ENCODE data around the gene ERC2.

The ERC2 gene

GRCh38 chr3:55963601-55964000 is 504.7 kb downstream of the ERC2 start:
- no peaks in the 10 kb centered on the region for H3K27me3 ChIP-seq (ENCODE audit: control insufficient read depth, insufficient read depth, low read length)
- no peaks in the 10 kb centered on the region for H3K4me1 ChIP-seq (ENCODE audit: control insufficient read depth, insufficient read depth, low read length)
- H3K27ac ChIP-seq (ENCODE audit: low read depth, low read length), result no peak overlapping the region
- H3K9ac ChIP-seq (ENCODE audit: low read length), result no peak overlapping the region
- H3K4me3 ChIP-seq (ENCODE audit: low read length), result no peak overlapping the region
- no peaks in the 10 kb centered on the region for H3K36me3 ChIP-seq (ENCODE audit: control insufficient read depth, insufficient read depth, low read length)

DNA sequence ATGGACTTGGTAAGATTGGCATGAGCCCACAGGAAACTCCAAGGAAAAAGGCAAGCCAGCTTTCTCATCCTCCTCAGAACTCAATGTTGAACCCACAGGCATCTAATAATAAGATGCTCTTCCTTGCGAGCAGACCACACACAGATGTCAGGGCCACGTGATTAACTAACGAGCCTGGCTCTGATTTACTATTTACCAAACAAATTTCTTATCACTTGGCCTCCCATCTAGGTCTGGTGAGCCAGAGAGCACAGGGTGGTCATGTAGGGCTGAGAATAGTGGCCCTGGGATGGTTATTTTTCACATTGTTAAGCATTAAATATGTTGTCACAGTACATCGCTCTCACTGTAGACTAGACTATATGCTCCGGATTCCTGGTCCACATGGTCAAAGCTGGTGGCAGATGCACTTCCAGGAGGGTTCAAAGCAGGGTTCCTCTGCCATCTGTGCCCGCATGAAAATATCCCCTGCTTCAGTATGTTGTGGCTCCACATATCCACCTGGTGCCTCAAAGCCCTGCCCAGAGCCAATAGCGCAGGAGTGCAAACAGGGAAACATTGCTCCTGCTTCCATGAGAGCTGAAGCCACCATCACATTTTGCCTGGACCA is 508.7 kb downstream of the ERC2 start:
- Histone ChIP-seq H3K27ac (ENCODE audit: low read depth, low read length) (no peak overlapping the region), H3K4me1 (ENCODE audit: control insufficient read depth, insufficient read depth, low read length) (no peaks in the 10 kb centered on the region), H3K9ac (ENCODE audit: low read length) (no peak overlapping the region), H3K27me3 (ENCODE audit: control insufficient read depth, insufficient read depth, low read length) (no peaks in the 10 kb centered on the region), H3K4me3 (ENCODE audit: low read length) (no peak overlapping the region), H3K36me3 (ENCODE audit: control insufficient read depth, insufficient read depth, low read length) (no peaks in the 10 kb centered on the region)

DNA sequence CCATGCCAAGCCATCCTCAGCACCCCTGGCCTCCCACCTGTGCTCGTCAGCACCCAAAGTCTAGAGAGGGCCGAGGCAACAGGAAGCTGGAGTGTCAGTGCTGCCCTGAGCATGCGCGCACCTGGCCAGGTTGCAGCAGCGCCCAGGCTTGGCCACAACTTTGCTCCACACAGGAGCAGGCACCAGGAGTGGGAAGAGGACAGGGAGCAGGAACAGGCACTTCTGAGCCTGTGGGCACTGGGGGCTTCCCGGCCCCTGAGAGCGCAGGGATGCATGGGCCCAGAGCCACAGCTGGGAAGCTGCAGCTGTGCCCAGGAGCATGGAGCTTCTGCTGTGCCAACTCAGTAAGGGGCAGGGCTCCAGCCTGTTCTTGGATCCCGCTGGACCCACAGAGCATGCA is 509.7 kb downstream of the ERC2 start:
- Histone ChIP-seq H3K27ac (ENCODE audit: low read depth, low read length) (no peak overlapping the region), H3K4me1 (ENCODE audit: control insufficient read depth, insufficient read depth, low read length) (no peaks in the 10 kb centered on the region), H3K9ac (ENCODE audit: low read length) (no peak overlapping the region), H3K27me3 (ENCODE audit: control insufficient read depth, insufficient read depth, low read length) (no peaks in the 10 kb centered on the region), H3K36me3 (ENCODE audit: control insufficient read depth, insufficient read depth, low read length) (no peaks in the 10 kb centered on the region), H3K4me3 (ENCODE audit: low read length) (no peak overlapping the region)

DNA sequence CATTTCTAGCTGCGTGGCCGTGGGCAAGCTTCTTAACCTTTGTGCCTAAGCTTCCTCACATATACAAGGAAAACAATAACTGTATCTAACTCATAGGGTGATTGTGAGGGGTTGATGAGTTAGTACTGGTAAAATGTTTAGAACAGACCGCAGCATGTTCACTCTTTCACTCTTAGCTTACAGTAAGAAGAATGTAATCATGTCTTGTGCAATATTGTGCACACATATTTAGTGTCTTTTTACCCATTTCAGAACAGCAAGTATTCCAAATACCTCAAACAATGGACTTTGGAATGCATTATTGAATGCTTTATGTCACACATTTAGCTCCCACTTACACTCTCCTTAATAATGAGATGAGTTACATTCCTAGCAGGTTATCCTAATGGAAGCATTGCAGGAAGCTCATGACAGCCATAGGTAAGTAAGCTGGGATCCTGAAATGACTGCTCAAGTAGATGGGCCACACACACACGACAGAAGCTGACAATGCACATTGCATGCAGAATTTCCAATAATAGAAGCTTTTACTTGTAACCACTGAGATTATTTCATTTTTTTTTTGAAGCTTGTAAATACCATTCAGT is 512.3 kb downstream of the ERC2 start:
- H3K27me3 ChIP-seq (ENCODE audit: control insufficient read depth, insufficient read depth, low read length), result no peaks in the 10 kb centered on the region
- no peaks in the 10 kb centered on the region for H3K4me1 ChIP-seq (ENCODE audit: control insufficient read depth, insufficient read depth, low read length)
- H3K36me3 ChIP-seq (ENCODE audit: control insufficient read depth, insufficient read depth, low read length), result no peaks in the 10 kb centered on the region
- H3K9ac ChIP-seq (ENCODE audit: low read length), result no peak overlapping the region
- no peak overlapping the region for H3K4me3 ChIP-seq (ENCODE audit: low read length)
- H3K27ac ChIP-seq (ENCODE audit: low read depth, low read length), result no peak overlapping the region

GRCh38 chr3:55951388-55951787 is 516.9 kb downstream of the ERC2 start:
- Histone ChIP-seq H3K4me1 (ENCODE audit: control insufficient read depth, insufficient read depth, low read length) (no peaks in the 10 kb centered on the region), H3K9ac (ENCODE audit: low read length) (no peak overlapping the region), H3K27me3 (ENCODE audit: control insufficient read depth, insufficient read depth, low read length) (no peaks in the 10 kb centered on the region), H3K27ac (ENCODE audit: low read depth, low read length) (no peak overlapping the region), H3K4me3 (ENCODE audit: low read length) (no peak overlapping the region), H3K36me3 (ENCODE audit: control insufficient read depth, insufficient read depth, low read length) (no peaks in the 10 kb centered on the region)

- no peaks in the 10 kb centered on the region for H3K36me3 ChIP-seq (ENCODE audit: control insufficient read depth, insufficient read depth, low read length)
- H3K4me1 ChIP-seq (ENCODE audit: control insufficient read depth, insufficient read depth, low read length), result no peaks in the 10 kb centered on the region
- H3K4me3 ChIP-seq (ENCODE audit: low read length), result no peak overlapping the region
- H3K27ac ChIP-seq (ENCODE audit: low read depth, low read length), result no peak overlapping the region
- no peak overlapping the region for H3K9ac ChIP-seq (ENCODE audit: low read length)
- no peaks in the 10 kb centered on the region for H3K27me3 ChIP-seq (ENCODE audit: control insufficient read depth, insufficient read depth, low read length)
Measured at GRCh38 chr3:55947406-55947805, 520.9 kb downstream of the ERC2 start.

DNA sequence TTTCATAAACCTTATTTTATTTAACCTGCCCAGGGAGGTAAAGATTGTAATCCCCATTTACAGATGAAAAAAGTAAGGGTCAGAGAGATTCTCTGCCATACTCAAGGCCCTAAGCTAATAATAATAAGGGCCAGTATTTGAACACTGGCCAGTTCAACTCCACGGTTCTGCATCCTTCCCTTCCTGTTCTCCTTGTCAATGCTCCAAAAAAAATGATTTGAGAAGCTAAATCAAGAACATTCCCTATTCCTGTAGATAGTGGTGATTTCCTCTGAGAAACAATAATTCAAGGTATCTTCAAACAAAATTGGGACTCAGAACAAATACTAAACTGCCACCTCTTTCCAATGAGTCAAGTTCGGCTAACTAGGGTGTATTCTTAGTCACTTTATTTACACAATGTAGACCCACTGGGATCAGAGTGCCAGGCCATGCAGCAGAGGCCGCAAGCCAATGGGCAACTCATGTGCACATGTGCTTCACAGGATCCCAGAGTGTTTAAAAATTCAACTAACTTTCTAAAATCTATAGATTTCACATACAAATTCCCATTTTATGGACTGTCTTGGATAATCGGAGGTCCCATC is 521.6 kb downstream of the ERC2 start:
- Histone ChIP-seq H3K27me3 (ENCODE audit: control insufficient read depth, insufficient read depth, low read length) (no peaks in the 10 kb centered on the region), H3K36me3 (ENCODE audit: control insufficient read depth, insufficient read depth, low read length) (no peaks in the 10 kb centered on the region), H3K9ac (ENCODE audit: low read length) (no peak overlapping the region), H3K4me3 (ENCODE audit: low read length) (no peak overlapping the region), H3K27ac (ENCODE audit: low read depth, low read length) (no peak overlapping the region), H3K4me1 (ENCODE audit: control insufficient read depth, insufficient read depth, low read length) (no peaks in the 10 kb centered on the region)

DNA sequence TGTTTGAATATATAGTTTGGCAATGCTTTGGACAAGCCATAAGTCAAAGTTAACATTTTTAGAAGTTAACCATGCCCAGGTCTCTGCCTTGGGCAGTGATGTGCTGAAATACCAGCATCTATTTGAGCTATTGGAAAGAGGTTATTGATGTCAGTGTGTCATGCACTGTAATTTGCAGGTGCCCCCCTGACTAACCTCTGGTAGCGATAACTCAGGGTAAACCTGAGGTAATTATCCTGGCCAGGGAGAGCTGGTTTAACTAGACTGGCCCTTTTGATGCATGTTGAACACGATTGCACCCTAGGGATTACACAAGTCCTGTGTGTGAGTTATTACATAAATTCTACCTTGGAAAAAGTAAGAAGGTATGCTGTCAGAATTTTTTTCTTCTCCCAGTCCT is 525.4 kb downstream of the ERC2 start:
- H3K36me3 ChIP-seq (ENCODE audit: control insufficient read depth, insufficient read depth, low read length), result no peaks in the 10 kb centered on the region
- no peak overlapping the region for H3K4me3 ChIP-seq (ENCODE audit: low read length)
- H3K27me3 ChIP-seq (ENCODE audit: control insufficient read depth, insufficient read depth, low read length), result no peaks in the 10 kb centered on the region
- H3K4me1 ChIP-seq (ENCODE audit: control insufficient read depth, insufficient read depth, low read length), result no peaks in the 10 kb centered on the region
- H3K27ac ChIP-seq (ENCODE audit: low read depth, low read length), result no peak overlapping the region
- H3K9ac ChIP-seq (ENCODE audit: low read length), result no peak overlapping the region

- H3K9ac ChIP-seq (ENCODE audit: low read length), result no peak overlapping the region
- no peaks in the 10 kb centered on the region for H3K27me3 ChIP-seq (ENCODE audit: control insufficient read depth, insufficient read depth, low read length)
- no peak overlapping the region for H3K4me3 ChIP-seq (ENCODE audit: low read length)
- H3K4me1 ChIP-seq (ENCODE audit: control insufficient read depth, insufficient read depth, low read length), result no peaks in the 10 kb centered on the region
- no peak overlapping the region for H3K27ac ChIP-seq (ENCODE audit: low read depth, low read length)
- no peaks in the 10 kb centered on the region for H3K36me3 ChIP-seq (ENCODE audit: control insufficient read depth, insufficient read depth, low read length)
Measured at GRCh38 chr3:55939287-55939686, 529.0 kb downstream of the ERC2 start.

DNA sequence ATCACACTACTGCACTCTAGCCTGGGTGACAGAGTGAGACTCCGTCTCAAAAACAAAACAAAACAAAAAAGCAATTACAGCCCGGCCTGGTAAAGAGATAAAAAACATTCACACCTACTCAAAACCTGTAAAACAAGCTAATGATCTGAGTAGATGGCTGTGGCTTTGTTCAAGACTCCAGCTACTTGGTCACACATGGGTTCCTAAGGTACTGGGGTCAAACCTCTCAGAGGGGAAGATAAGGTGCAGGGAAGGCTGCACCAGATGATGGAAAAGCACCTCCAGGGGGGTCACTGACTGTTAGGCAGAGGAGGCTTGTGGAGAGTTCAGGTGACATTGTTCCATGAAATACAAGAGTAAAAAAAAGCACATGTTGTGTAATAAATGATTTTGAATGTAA is 531.0 kb downstream of the ERC2 start:
- no peaks in the 10 kb centered on the region for H3K36me3 ChIP-seq (ENCODE audit: control insufficient read depth, insufficient read depth, low read length)
- H3K27ac ChIP-seq (ENCODE audit: low read depth, low read length), result no peak overlapping the region
- H3K4me1 ChIP-seq (ENCODE audit: control insufficient read depth, insufficient read depth, low read length), result no peaks in the 10 kb centered on the region
- no peaks in the 10 kb centered on the region for H3K27me3 ChIP-seq (ENCODE audit: control insufficient read depth, insufficient read depth, low read length)
- no peak overlapping the region for H3K4me3 ChIP-seq (ENCODE audit: low read length)
- no peak overlapping the region for H3K9ac ChIP-seq (ENCODE audit: low read length)

DNA sequence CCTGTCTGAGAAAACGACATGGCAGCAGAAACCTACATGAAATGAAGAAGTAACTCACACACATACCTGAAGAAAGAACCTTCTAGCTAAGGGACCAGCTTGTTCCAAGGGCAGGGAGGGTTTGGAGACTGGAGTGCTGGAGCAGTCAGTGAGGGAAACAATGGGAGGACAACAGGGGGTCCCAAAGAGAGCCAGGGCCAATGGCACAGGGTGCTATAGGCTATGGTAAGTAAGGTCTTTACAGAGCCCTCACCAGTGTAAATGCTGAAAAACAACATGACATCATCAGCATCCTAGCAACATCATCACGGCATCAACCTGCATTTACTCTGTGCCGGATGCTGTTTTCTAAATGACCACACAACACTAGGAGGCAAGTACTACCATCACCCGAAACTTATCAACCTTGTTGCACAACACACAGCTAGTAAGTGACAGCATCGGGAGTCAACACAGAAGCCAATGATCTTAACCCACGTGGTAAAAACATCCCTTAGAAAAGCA is 531.7 kb downstream of the ERC2 start:
- Histone ChIP-seq H3K27ac (ENCODE audit: low read depth, low read length) (no peak overlapping the region), H3K4me1 (ENCODE audit: control insufficient read depth, insufficient read depth, low read length) (no peaks in the 10 kb centered on the region), H3K4me3 (ENCODE audit: low read length) (no peak overlapping the region), H3K9ac (ENCODE audit: low read length) (no peak overlapping the region), H3K27me3 (ENCODE audit: control insufficient read depth, insufficient read depth, low read length) (no peaks in the 10 kb centered on the region), H3K36me3 (ENCODE audit: control insufficient read depth, insufficient read depth, low read length) (no peaks in the 10 kb centered on the region)

DNA sequence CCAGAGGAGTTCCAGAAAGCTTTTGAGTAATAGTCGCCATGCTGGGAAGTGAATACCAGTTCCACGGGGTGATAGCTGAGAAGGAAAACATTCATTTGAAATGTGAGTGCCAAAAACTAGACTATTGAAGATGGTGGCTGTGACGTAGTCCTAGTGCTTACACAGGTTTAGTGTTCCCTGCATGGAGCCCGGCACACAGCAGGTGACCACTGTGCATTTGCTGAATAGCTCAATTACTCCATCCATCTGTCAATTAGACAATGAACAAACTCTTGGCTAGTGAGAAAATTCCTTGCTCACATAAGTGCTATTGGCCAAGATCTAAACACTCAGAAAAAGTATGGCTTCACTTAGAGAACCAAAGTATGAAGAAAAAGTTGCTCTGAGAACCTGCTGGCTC is 533.0 kb downstream of the ERC2 start:
- Histone ChIP-seq H3K27me3 (ENCODE audit: control insufficient read depth, insufficient read depth, low read length) (no peaks in the 10 kb centered on the region), H3K4me3 (ENCODE audit: low read length) (no peak overlapping the region), H3K4me1 (ENCODE audit: control insufficient read depth, insufficient read depth, low read length) (no peaks in the 10 kb centered on the region), H3K27ac (ENCODE audit: low read depth, low read length) (no peak overlapping the region), H3K36me3 (ENCODE audit: control insufficient read depth, insufficient read depth, low read length) (no peaks in the 10 kb centered on the region), H3K9ac (ENCODE audit: low read length) (no peak overlapping the region)

DNA sequence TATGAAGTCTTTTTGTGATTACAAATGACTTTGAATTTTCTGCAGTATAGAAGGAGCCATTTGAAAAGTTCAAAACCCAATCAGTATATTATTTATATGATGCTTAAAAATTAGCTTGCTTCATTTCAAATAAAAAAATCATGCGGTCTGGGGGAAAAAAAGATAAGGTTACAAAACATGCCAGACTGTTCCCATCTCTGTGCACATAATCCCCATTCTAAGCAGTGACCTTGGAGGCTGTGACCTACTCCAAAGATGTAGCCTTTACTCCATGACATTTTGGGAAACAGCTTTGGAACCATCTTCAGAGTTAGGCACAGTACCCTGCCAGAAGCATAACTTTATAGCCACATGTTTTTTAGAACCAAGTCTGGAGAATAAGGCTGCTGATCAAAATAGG is 533.5 kb downstream of the ERC2 start:
- Histone ChIP-seq H3K4me3 (ENCODE audit: low read length) (no peak overlapping the region), H3K27ac (ENCODE audit: low read depth, low read length) (no peak overlapping the region), H3K9ac (ENCODE audit: low read length) (no peak overlapping the region), H3K4me1 (ENCODE audit: control insufficient read depth, insufficient read depth, low read length) (no peaks in the 10 kb centered on the region), H3K27me3 (ENCODE audit: control insufficient read depth, insufficient read depth, low read length) (no peaks in the 10 kb centered on the region), H3K36me3 (ENCODE audit: control insufficient read depth, insufficient read depth, low read length) (no peaks in the 10 kb centered on the region)
